K562 (cell line): ENCODE results near the gene ZNF224. TPM values are rescaled to one million over a fixed set of nuclear protein-coding genes. Genes with fewer than 3 reads are reported as not detected.

Experiments
- CBFA2T2 ChIP-seq: fragments of 450-650 bp; conservative IDR thresholded peaks from 2 replicates; pipeline ENCODE4 v1.6.1; 2017; ENCODE audit warnings: mild to moderate bottlenecking
- CHD7 ChIP-seq: fragments of 200-600 bp; sonication (generic); IDR thresholded peaks from one replicate; pipeline ENCODE4 v1.6.1; 2012; ENCODE audit warnings: mild to moderate bottlenecking, low read depth, low read length, inconsistent platforms
- DIDO1 ChIP-seq: fragments of 450-650 bp; IDR thresholded peaks from 2 replicates; pipeline ENCODE4 v1.6.1; 2016; ENCODE audit warnings: low read depth, missing biosample characterization, missing genetic modification characterization
- ESRRA ChIP-seq: fragments of 450-650 bp; IDR thresholded peaks from 2 replicates; pipeline ENCODE4 v1.6.1; 2014; ENCODE audit warnings: low read depth, mild to moderate bottlenecking, moderate library complexity, borderline replicate concordance
- GATAD2B ChIP-seq: fragments of 450-650 bp; IDR thresholded peaks from 2 replicates; pipeline ENCODE4 v1.6.1; 2017; ENCODE audit warnings: mild to moderate bottlenecking, borderline replicate concordance
- IRF9 ChIP-seq: fragments of 450-650 bp; IDR thresholded peaks from 2 replicates; pipeline ENCODE4 v1.6.1; 2016; ENCODE audit warnings: missing biosample characterization, missing genetic modification characterization
- POLR2A ChIP-seq: fragments of 450-650 bp; conservative IDR thresholded peaks from 2 replicates; pipeline ENCODE4 v1.6.1; 2016
- POLR2H ChIP-seq: IDR thresholded peaks from 2 replicates; pipeline ENCODE4 v1.6.1; 2016; ENCODE audit warnings: missing genetic modification characterization, low read depth, mild to moderate bottlenecking, control low read depth, missing compliant biosample characterization, moderate library complexity
- RUNX1 ChIP-seq: sonication (generic); IDR thresholded peaks from 2 replicates; pipeline ENCODE4 v1.6.1; 2016; ENCODE audit warnings: antibody characterized with exemption, low read depth
- SMAD4 ChIP-seq: fragments of 250-450 bp; sonication (Bioruptor Pico); conservative IDR thresholded peaks from 2 replicates; pipeline ENCODE4 v1.8.0; 2021; ENCODE audit warnings: inconsistent platforms, mild to moderate bottlenecking, moderate library complexity
- ZKSCAN1 ChIP-seq: fragments of 150-350 bp; IDR thresholded peaks from 2 replicates; pipeline ENCODE4 v1.6.1; 2016; ENCODE audit warnings: low read depth, low read length
- ZNF766 ChIP-seq: fragments of 200-800 bp; sonication (Bioruptor generic); conservative IDR thresholded peaks from 2 replicates; pipeline ENCODE4 v1.6.1; 2016; ENCODE audit warnings: missing genetic modification characterization, missing compliant biosample characterization
- polyA plus RNA-seq, 8 experiments: library from polyadenylated mRNA; depleted of rRNA in 4 of 8; stranded (reverse) in 5 of 8; unstranded in 3 of 8; fragments of >200 nt; fragmentation: Nextera tagmentation in 2 of 8; fragmentation: Illumina TruSeq in 1 of 8; extraction: Ambion mirVana in 2 of 8; extraction: Trizol in 1 of 8; gene quantifications; 2 replicates each; pipeline versions ENCODE4 v1.2.1 to v1.2.3, GENCODE V29; 2011 to 2014; ENCODE audit warnings: inconsistent platforms in 1 of 8, missing spikeins in 1 of 8
- total RNA-seq, 7 experiments: library from RNA; depleted of rRNA in 6 of 7; stranded (reverse); fragments of >200 nt in 6 of 7; fragmentation: Illumina TruSeq in 2 of 7; extraction: Trizol in 2 of 7; gene quantifications; 2 replicates each; pipeline versions ENCODE4 v1.2.1 to v1.2.3, GENCODE V29; 2011 to 2021; ENCODE audit warnings: low replicate concordance in 1 of 7
- TF ChIP-seq, protein P1 (sequence below): fragments of 250-450 bp; sonication (Bioruptor Pico); IDR thresholded peaks from 2 replicates; pipeline ENCODE4 v1.8.0; 2021; ENCODE audit warnings: moderate library complexity, mild to moderate bottlenecking, inconsistent platforms
- TF ChIP-seq, protein P2 (sequence below): sonication (generic); formaldehyde crosslinking; IDR thresholded peaks from 2 replicates; pipeline ENCODE4 v1.8.0; 2023; ENCODE audit warnings: mild to moderate bottlenecking, missing genetic modification reagents

ZNF224 gene
- total and polyA plus RNA-seq, 9 of the 15 experiments (the other 6 are each of a cell fraction or from before 2014, with no cell fraction given), result 4.4 to 15.6 (median 10.0) TPM

GRCh38 chr19:44071824-44072542 is 22.2 kb upstream of the ZNF224 start, which contains the start of gene ZNF284 (continued):
- TF ChIP-seq CHD7 (no peak), POLR2A (0 out of 2 replicates have a peak, but pooled peaks have one; percentile 32), ZNF766 (peak; percentile 5; the same call in 1 of the 2 replicates), POLR2H (tag) (peak; percentile 57), ESRRA (0 out of 2 replicates have a peak, but pooled peaks have one; percentile 35), ZKSCAN1 (no peak), DIDO1 (tag) (peak; percentile 40; the same call in 1 of the 2 replicates), IRF9 (tag) (no peak), RUNX1 (no peak), SMAD4 (CRISPR knock-in tag) (0 out of 2 replicates have a peak, but pooled peaks have one; percentile 1), GATAD2B (no peak), CBFA2T2 (no peak)
- TF ChIP-seq, protein P1, sequence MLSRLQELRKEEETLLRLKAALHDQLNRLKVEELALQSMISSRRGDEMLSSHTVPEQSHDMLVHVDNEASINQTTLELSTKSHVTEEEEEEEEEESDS, result no peak
- TF ChIP-seq, protein P2, sequence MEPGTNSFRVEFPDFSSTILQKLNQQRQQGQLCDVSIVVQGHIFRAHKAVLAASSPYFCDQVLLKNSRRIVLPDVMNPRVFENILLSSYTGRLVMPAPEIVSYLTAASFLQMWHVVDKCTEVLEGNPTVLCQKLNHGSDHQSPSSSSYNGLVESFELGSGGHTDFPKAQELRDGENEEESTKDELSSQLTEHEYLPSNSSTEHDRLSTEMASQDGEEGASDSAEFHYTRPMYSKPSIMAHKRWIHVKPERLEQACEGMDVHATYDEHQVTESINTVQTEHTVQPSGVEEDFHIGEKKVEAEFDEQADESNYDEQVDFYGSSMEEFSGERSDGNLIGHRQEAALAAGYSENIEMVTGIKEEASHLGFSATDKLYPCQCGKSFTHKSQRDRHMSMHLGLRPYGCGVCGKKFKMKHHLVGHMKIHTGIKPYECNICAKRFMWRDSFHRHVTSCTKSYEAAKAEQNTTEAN, result no peak
